NOMO-1 treated with dmso at 0.1 percent for 144 hours (cell line): ENCODE measurements around the gene PPP6R1.

Experiments used
- DNase-seq: peaks from one replicate; lab custom pipeline; 2025; ENCODE audit not compliant: unreplicated experiment; lab: John Stamatoyannopoulos, UW

PPP6R1 gene

DNA sequence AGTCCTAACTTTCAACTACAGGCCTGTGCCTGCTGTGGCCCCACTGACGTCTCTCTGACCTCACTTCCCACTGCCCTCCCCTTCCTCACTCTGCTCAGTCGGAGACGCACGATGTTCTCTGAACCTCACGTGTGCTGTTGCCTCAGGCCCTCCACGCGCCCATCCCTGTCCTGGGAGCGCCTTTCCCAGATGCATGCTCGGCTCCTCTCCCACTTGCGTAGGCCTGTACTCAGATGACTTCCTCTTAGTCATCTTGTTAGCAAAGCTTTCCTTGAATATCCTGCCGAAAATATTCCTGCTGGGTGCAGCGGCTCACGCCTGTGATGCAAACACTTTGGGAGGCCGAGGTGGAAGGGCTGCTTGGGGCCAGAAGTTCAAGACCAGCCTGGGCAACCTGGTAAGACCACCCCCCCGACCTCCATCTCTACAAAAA, 69.4 kb downstream of the PPP6R1 start:
- no peak for DNase-seq

DNA sequence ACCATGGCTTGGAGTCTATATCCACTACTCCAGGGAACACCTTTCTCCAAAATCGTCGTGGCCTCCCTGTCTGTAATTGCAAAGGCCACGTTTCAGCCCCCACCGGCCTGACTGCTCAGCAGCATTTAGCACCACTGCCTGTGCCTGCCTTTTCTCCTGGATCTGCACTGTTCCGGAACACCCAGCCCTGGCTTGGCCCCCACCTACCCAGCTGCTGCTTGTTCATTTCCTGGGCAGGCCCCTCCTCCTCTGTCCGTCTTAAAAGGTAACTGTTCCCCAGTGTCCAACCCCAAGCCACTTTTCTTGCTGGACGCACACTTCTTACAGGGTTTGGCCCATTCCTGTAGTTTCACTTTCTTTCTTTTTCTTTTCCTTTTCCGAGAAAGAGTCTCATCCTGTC, 70.2 kb downstream of the PPP6R1 start:
- DNase-seq: no peak

GRCh38 chr19:55186080-55186479, 72.7 kb downstream of the PPP6R1 start:
- DNase-seq: no peak

DNA sequence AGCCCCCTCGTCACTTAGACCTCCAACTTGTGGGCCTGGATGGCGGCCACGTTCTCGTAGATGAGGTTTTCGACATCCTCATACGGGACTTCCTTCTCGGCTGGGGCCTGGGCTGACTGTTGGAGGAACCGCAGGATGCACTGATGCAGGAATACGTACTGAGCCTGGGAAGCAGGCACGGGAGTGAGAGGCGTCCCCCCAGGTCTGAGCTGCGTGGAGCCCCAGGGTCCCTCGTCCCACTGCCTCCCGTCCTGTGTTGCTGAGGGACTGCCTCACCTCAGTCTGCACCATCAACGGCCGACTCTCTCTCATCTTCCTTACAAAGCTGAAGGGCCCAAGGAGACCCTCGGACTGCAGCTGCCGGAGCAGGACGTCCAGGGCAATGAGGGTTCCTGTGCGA, 77.1 kb downstream of the PPP6R1 start:
- no peak for DNase-seq
